ENCODE measurements around the gene PSD4.
A peak's percentile ranks its signal among the peaks of the same experiment; 100 is the strongest.

The PSD4 gene

GRCh38 chr2:113169002-113169530 is 4.7 kb upstream of the PSD4 start:
- peak in 1 of 2 donors; percentile 66 for DNase-seq

GRCh38 chr2:113169586-113169985 is 4.2 kb upstream of the PSD4 start:
- DNase-seq, result no peak

DNA sequence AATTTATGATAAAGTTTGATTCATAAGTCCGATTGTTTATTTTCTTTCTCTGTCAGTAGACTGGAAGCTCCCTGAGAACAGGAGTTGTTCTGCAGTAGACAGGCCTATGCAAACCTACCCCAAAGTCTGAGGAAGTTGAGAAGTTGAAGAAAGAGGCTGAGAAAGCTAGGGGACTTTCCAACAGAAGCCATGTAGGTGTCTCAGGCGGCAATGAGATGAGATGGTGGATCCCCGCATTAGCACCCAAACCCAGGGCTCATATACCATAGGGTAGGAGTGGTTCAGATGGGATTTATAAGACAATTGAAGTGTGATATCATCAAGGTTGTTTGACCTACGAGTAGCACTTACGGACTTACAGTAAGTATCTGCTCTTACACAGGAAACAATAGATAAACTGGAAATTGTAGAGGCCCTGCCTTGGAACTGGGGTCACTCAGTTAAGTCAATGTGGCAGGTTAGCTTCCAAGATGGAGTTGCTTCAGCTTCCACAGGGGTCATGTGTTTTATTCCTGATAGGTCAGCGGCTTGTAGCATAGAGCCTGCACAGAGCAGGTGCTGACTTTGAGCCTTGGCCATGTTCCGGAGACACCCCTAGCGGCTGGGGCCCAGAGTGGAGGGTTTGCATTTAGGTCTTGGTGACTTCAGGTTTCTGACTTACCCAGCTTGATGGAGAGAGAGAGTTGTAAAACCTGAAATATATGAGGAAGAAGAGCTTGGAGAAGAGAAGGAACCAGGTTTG is 2.3 kb upstream of the PSD4 start:
- no peak for DNase-seq

DNA sequence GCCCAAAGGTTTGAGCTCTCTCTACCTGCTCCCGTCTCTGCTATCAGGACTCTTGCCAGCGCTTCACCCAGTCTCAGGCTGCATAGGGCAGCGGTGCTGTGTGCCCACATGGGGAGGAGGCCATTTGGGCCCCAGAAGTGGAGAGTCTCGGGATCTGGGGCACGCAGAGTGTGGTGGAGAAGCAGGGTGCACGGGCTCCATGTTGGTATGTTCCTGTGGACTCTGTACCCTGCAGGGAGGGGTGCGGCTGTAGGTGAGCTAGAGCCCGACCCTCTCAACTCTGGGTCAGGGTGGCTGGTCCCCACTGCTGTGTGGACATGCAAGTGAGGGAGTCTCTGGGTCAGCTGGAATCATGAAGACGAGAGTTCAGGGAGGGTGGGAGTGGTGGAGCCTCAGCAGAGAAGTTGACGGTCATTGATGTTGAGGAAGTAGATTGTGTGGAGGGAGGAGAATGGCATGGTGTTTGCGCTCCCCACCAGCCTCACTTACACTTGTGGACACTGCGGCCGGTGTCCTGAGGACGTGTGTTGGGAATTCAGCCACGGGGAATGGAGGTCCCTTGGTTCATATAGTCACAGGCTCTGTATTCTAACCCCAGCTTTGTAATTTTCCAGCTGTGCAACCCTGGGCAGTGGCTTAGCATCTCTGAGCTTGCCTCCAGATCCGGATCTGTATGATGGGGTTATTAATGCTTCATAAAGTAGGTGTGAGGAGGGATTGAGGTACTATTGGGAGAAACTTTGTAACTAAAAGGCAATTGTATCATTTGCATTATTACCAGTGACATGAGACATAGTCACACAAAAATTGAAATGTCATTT is 840 bp upstream of the PSD4 start:
- no peak for DNase-seq

DNA sequence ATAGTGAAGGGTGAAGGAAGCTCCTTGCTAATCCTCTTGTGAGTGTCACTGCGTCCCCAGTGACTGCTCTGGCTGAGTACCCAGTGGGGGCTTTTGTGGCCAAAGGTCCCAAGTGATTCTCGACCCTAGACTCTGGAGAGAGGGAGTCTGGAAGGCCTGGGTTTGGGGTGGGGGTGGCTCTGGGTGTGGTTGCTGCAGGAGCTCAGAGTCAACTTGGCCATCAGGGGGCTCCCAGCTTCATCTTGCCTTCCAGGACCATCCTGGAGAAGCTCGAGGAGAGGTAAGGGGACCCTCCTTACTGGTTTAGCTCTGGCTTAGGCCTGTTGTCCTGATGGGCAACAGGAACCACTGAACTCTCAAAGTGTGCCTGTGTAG is 592 bp downstream of the PSD4 start:
- DNase-seq, result no peak

GRCh38 chr2:113175042-113175628 is 1.4 kb downstream of the PSD4 start:
- DNase-seq, result peak; percentile 74 to 76

DNA sequence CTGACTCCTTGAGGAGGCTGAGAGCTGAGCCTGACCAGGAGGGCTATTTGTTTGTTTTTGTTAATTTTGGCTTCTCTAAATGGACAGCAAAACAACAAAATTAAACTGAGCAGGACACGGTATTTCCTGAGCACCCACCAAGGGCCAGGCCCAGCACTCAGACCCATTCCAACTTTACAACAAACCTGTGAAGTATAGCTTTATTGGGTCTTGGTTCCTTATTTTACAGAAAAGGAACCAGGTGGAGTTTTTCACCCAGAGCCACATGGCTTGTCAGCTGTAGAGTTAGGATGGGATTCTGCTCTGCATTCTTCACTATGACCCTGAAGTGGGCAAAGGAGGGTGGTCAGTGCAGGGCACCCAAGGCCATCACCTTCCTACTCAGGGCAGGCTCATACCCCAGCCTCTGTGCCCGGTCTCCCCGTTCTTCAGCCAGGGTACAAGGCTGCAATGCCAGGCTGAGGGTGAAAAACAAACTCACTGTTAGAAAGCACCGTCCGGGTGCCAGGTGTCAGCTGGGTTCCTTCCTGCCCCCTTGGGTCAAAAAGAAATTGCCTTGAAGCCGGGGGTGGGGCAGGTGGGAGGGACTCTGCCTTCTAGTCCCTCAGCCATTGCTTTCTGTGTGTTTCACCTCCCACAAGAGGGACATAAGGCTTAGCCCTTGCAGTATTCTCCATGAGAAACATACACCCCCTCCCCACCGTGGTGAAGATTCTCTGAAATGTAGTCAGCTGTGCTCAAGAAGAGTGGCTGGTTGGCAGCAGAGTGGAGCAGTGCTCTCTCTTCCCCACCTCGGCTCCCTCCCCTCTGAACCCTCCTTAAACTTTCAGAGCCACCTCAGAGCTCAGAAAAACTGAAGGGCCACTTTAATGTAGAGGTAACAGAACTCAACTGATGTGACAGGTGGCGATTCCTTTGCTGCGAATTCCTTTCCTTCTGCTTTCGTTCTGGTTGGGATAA is 2.2 kb downstream of the PSD4 start:
- peak in 1 of 2 donors; percentile 45 for DNase-seq

- no peak for DNase-seq
Observed at GRCh38 chr2:113176696-113177355, 3.1 kb downstream of the PSD4 start.

- DNase-seq, result no peak
Observed at GRCh38 chr2:113178069-113178746, 4.4 kb downstream of the PSD4 start.

DNA sequence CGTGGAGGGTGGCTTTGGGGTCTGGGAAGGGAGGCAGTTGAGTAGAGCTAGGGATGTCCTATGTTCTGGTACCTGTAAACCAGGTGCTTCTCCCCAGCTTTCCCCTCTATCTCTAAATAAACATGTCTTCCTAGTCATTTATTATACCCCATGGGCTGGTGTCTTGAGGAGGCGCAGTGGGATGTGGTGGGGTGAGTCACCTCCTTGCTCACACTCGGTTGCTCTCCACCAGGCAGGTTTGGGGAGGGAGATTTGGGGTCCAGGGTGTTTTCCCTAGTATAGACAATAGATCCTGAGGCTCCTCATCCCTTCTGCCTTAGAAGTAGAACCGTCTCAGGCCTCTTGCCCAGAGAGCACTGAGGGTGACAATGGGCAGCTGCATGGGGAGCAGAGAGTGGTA is 5.1 kb downstream of the PSD4 start:
- DNase-seq, result no peak

DNA sequence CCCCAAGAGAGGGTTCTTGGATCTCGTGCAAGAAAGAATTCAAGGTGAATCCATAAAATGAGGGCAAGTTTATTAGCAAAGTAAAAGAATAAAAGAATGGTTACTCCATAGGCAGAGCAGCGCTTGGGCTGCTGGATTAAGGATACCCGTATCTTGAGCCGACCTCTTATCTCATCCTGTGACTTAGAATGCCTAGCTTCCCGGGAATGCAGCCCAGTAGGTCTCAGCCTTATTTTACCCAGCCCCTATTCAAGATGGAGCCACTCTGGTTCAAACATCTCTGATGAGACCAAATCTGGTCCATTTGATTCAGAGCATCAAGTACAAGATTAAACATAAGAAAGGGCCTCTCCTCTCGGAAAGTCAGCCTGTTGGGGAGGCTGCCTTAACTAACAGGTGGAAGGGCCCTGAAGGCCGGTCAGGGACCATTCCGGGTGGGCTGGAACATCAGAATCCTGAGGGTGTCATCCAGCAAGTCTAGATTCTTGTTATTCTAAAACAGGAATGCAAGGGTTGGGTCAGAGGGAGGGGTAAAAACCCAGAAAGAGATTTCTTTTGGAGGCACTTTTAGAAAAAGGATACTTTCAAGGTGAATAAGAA is 5.8 kb downstream of the PSD4 start:
- DNase-seq, result no peak

- peak in 1 of 2 donors; percentile 22 for DNase-seq
Observed at GRCh38 chr2:113180131-113180946, 6.6 kb downstream of the PSD4 start.

DNA sequence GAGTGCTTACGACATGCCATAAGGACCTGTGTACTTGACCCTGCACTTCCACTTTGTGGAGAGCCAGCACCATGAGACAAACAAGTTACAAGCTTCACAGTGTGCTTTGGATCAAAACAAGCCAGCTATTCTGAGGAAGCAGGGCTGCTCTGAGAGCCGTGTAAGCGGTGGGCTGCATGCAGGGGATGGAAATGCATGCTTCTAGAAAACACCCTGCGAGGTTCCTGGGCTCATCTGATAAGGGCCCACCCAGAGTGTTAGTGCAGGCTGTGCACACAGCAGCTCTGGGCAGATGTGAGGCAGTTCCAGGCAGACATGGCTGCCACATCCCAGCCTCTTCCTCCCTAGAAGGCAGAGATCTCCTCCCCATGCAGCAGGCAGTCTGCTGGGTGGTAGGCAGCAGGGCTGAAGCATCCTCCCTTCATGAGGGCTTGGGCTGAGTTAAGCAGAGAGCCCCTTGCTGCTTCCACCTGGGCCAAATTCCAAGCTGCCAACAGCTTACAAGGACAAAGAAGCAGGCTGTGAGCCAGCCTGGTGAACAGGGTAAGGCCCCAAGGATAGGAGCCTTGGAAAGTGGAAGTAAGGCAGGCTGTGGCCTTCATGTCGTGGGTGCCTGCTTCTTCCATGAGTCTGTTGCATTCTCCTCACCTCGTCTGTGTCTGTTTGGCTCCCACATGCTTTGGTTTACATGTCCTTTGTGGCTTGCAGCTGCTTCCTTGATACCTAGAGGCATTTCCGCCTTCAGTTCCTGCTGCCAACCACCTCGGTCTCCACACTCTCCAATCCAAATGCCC is 7.7 kb downstream of the PSD4 start:
- DNase-seq, result peak in 1 of 2 donors; percentile 23

DNA sequence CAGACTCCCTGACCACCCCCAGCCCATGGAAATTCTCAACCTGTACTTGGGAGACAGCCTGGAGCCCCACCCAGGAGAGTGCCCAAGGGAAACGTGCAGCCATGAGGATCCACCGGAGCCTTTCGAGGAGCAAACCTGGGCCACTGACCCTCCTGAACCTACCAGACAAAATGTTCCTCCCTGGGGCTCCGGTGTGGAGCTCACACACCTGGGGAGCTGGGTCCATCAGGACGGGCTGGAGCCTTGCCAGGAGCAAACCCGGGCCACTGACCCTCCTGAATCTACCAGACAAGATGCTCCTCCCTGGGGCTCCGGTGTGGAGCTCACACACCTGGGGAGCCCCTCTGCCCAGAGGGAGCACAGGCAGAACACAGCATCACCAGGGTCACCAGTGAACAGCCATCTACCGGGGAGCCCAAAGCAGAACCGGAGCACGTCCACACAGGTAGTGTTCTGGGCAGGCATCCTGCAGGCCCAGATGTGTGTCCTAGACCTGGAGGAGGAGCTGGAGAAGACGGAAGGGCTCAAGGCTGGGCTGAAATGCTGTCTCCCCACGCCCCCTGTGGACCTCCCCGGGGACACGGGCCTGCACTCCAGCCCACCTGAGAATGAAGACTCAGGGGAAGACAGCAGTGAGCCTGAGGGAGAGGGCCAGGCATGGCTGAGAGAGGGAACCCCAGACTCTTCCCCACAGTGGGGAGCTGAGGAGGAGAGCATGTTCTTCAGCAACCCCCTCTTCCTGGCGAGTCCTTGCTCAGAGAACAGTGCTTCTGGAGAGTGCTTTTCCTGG is 8.9 kb downstream of the PSD4 start:
- no peak for DNase-seq

GRCh38 chr2:113183264-113183663 is 9.5 kb downstream of the PSD4 start:
- no peak for DNase-seq

GRCh38 chr2:113183703-113184102 is 9.9 kb downstream of the PSD4 start:
- no peak for DNase-seq

DNA sequence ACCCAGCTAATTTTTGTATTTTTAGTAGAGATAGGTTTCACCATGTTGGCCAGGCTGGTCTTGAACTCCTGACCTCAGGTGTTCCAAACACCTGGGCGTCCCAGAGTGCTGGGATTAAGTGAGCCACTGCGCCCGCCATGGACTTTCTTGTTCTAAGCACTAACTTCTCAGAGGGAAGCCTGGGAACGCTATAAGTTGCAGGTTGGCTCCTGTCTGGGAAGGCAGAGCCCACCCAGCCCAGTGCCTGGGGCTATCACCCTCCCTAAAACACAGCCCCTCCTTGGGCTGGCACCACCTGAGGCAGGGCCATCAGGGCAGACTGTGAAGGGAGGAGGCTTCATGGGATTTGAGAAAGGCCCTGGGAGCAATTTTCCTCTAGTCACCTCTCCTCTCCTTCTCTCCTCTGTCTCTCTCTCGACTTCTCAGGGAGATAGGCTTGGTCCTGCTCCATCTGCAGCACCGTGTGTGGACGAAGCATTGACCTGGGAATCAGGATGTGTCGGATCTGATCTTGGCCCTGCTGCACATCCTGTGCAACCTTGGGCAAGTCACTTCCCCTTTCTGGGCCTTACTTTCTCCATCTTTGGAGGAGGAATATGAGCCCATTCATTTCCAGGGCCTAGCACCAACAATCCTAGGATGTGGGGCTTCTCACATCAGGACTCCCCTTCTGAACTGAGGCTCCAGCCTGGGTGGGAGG is 10.9 kb downstream of the PSD4 start:
- no peak for DNase-seq
